CD4-positive, alpha-beta T cell treated with Interferon alpha-2 for 1 hour (primary cell): ENCODE data around the gene ATAD1.

Experiments
- DNase-seq, 2 donors: peaks; one replicate each; pipeline ENCODE4 v3.0.0-alpha.2; 2020 to 2022

ATAD1 gene

GRCh38 chr10:87707254-87707653, 110.8 kb downstream of the ATAD1 start:
- no peak for DNase-seq

GRCh38 chr10:87706731-87707130, 111.3 kb downstream of the ATAD1 start:
- DNase-seq = no peak

- DNase-seq = no peak
These were observed 112.7 kb downstream of the ATAD1 start for GRCh38 chr10:87705339-87705738.

GRCh38 chr10:87703771-87704170, 114.3 kb downstream of the ATAD1 start:
- no peak for DNase-seq

- DNase-seq = no peak
These were observed 115.1 kb downstream of the ATAD1 start for GRCh38 chr10:87702973-87703294.

GRCh38 chr10:87702260-87702972, 115.6 kb downstream of the ATAD1 start:
- DNase-seq = no peak
